Measurements from ENCODE around the gene PLA2G4C. TPM values are rescaled to one million over a fixed set of nuclear protein-coding genes. Genes with fewer than 3 reads are reported as not detected.

Gene PLA2G4C
- total and polyA plus RNA-seq, 2 experiments from 2014 or later: 2.9 to 3.4 TPM

DNA sequence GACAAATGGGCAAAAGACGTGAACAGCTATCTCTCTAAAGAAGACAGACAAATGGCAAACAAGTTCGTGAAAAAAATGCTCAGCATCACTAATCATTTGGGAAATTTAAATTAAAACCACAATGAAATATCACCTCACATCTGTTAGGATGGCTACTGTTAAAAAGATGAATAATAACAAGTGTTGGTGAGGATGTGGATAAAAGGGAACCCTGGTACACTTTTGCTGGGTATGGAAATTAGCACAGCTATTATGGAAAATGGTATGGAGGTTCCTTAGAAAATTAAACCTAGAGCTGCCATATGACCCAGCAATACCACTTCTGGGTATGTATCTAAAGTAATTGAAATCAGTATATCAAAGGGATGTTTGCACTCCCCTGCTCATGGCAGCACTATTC is 73.9 kb downstream of the PLA2G4C start:
- H3K4me1 Mint-ChIP-seq: no peaks in the 10 kb centered on the region
- H3K36me3 Mint-ChIP-seq (ENCODE audit: low read depth): no peaks in the 10 kb centered on the region
- peaks cover 25% of the 10 kb centered on the region for H3K9me3 Mint-ChIP-seq
- Histone ChIP-seq H3K27me3 (ENCODE audit: insufficient read depth) (no peaks in the 10 kb centered on the region), H3K79me2 (replicated peaks; ENCODE audit: insufficient read depth) (no peaks in the 10 kb centered on the region), H3K4me3 (no peak overlapping the region), H4K20me1 (replicated peaks; ENCODE audit: insufficient read depth) (no peaks in the 10 kb centered on the region), H3K27ac (ENCODE audit: low read depth) (no peak overlapping the region), H3K9me2 (ENCODE audit: insufficient read depth) (peaks cover 6% of the 10 kb centered on the region), H3K4me2 (no peak overlapping the region), H2AFZ (no peak overlapping the region), H3K36me3 (ENCODE audit: insufficient read depth) (no peaks in the 10 kb centered on the region), H3K4me1 (ENCODE audit: insufficient read depth) (no peaks in the 10 kb centered on the region), H3F3A (replicated peaks; ENCODE audit: low read depth) (no peaks in the 10 kb centered on the region)
- no peak overlapping the region for H3K27ac Mint-ChIP-seq
- peaks cover 9% of the 10 kb centered on the region for H3K27me3 Mint-ChIP-seq (ENCODE audit: insufficient read depth, low read depth, poor library complexity)
- TF ChIP-seq, protein P1, sequence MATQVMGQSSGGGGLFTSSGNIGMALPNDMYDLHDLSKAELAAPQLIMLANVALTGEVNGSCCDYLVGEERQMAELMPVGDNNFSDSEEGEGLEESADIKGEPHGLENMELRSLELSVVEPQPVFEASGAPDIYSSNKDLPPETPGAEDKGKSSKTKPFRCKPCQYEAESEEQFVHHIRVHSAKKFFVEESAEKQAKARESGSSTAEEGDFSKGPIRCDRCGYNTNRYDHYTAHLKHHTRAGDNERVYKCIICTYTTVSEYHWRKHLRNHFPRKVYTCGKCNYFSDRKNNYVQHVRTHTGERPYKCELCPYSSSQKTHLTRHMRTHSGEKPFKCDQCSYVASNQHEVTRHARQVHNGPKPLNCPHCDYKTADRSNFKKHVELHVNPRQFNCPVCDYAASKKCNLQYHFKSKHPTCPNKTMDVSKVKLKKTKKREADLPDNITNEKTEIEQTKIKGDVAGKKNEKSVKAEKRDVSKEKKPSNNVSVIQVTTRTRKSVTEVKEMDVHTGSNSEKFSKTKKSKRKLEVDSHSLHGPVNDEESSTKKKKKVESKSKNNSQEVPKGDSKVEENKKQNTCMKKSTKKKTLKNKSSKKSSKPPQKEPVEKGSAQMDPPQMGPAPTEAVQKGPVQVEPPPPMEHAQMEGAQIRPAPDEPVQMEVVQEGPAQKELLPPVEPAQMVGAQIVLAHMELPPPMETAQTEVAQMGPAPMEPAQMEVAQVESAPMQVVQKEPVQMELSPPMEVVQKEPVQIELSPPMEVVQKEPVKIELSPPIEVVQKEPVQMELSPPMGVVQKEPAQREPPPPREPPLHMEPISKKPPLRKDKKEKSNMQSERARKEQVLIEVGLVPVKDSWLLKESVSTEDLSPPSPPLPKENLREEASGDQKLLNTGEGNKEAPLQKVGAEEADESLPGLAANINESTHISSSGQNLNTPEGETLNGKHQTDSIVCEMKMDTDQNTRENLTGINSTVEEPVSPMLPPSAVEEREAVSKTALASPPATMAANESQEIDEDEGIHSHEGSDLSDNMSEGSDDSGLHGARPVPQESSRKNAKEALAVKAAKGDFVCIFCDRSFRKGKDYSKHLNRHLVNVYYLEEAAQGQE (IDR thresholded peaks at IDR 0.05; ENCODE audit: unreplicated experiment): no peak
- TF ChIP-seq, protein P2, sequence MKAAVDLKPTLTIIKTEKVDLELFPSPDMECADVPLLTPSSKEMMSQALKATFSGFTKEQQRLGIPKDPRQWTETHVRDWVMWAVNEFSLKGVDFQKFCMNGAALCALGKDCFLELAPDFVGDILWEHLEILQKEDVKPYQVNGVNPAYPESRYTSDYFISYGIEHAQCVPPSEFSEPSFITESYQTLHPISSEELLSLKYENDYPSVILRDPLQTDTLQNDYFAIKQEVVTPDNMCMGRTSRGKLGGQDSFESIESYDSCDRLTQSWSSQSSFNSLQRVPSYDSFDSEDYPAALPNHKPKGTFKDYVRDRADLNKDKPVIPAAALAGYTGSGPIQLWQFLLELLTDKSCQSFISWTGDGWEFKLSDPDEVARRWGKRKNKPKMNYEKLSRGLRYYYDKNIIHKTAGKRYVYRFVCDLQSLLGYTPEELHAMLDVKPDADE (IDR thresholded peaks at IDR 0.05): no peak
- TF ChIP-seq, protein P3, sequence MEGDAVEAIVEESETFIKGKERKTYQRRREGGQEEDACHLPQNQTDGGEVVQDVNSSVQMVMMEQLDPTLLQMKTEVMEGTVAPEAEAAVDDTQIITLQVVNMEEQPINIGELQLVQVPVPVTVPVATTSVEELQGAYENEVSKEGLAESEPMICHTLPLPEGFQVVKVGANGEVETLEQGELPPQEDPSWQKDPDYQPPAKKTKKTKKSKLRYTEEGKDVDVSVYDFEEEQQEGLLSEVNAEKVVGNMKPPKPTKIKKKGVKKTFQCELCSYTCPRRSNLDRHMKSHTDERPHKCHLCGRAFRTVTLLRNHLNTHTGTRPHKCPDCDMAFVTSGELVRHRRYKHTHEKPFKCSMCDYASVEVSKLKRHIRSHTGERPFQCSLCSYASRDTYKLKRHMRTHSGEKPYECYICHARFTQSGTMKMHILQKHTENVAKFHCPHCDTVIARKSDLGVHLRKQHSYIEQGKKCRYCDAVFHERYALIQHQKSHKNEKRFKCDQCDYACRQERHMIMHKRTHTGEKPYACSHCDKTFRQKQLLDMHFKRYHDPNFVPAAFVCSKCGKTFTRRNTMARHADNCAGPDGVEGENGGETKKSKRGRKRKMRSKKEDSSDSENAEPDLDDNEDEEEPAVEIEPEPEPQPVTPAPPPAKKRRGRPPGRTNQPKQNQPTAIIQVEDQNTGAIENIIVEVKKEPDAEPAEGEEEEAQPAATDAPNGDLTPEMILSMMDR (conservative IDR thresholded peaks at IDR 0.05; ENCODE audit: low read depth in 2 of 2): no peak
- TF ChIP-seq NANOG (IDR thresholded peaks at IDR 0.05; ENCODE audit: borderline replicate concordance) (no peak), CREB1 (CRISPR knock-in tag; IDR thresholded peaks at IDR 0.05; ENCODE audit: low read depth) (no peak), EZH2phosphoT487 (IDR thresholded peaks at IDR 0.05; ENCODE audit: unreplicated experiment) (no peak), EZH2 (IDR thresholded peaks at IDR 0.05; ENCODE audit: low read depth, unreplicated experiment) (no peak)
- TF ChIP-seq, protein P4, sequence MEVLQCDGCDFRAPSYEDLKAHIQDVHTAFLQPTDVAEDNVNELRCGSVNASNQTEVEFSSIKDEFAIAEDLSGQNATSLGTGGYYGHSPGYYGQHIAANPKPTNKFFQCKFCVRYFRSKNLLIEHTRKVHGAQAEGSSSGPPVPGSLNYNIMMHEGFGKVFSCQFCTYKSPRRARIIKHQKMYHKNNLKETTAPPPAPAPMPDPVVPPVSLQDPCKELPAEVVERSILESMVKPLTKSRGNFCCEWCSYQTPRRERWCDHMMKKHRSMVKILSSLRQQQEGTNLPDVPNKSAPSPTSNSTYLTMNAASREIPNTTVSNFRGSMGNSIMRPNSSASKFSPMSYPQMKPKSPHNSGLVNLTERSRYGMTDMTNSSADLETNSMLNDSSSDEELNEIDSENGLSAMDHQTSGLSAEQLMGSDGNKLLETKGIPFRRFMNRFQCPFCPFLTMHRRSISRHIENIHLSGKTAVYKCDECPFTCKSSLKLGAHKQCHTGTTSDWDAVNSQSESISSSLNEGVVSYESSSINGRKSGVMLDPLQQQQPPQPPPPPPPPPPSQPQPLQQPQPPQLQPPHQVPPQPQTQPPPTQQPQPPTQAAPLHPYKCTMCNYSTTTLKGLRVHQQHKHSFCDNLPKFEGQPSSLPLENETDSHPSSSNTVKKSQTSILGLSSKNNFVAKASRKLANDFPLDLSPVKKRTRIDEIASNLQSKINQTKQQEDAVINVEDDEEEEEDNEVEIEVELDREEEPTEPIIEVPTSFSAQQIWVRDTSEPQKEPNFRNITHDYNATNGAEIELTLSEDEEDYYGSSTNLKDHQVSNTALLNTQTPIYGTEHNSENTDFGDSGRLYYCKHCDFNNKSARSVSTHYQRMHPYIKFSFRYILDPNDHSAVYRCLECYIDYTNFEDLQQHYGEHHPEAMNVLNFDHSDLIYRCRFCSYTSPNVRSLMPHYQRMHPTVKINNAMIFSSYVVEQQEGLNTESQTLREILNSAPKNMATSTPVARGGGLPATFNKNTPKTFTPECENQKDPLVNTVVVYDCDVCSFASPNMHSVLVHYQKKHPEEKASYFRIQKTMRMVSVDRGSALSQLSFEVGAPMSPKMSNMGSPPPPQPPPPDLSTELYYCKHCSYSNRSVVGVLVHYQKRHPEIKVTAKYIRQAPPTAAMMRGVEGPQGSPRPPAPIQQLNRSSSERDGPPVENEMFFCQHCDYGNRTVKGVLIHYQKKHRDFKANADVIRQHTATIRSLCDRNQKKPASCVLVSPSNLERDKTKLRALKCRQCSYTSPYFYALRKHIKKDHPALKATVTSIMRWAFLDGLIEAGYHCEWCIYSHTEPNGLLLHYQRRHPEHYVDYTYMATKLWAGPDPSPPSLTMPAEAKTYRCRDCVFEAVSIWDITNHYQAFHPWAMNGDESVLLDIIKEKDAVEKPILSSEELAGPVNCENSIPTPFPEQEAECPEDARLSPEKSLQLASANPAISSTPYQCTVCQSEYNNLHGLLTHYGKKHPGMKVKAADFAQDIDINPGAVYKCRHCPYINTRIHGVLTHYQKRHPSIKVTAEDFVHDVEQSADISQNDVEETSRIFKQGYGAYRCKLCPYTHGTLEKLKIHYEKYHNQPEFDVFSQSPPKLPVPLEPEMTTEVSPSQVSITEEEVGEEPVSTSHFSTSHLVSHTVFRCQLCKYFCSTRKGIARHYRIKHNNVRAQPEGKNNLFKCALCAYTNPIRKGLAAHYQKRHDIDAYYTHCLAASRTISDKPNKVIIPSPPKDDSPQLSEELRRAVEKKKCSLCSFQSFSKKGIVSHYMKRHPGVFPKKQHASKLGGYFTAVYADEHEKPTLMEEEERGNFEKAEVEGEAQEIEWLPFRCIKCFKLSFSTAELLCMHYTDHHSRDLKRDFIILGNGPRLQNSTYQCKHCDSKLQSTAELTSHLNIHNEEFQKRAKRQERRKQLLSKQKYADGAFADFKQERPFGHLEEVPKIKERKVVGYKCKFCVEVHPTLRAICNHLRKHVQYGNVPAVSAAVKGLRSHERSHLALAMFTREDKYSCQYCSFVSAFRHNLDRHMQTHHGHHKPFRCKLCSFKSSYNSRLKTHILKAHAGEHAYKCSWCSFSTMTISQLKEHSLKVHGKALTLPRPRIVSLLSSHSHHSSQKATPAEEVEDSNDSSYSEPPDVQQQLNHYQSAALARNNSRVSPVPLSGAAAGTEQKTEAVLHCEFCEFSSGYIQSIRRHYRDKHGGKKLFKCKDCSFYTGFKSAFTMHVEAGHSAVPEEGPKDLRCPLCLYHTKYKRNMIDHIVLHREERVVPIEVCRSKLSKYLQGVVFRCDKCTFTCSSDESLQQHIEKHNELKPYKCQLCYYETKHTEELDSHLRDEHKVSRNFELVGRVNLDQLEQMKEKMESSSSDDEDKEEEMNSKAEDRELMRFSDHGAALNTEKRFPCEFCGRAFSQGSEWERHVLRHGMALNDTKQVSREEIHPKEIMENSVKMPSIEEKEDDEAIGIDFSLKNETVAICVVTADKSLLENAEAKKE (CRISPR knock-in tag; IDR thresholded peaks at IDR 0.05): no peak
- no peak overlapping the region for H3K4me3 Mint-ChIP-seq
- no peak for DNase-seq (ENCODE audit: low spot score)
- no peak for ATAC-seq

All from GM23338 (cell line).